BE2C (cell line): ENCODE measurements around the gene SLMAP.
"Not testable (repeated sequence)": the region's sequence is repeated elsewhere in the genome, so short reads cannot be mapped to it uniquely, and the experiment has no call there.

ENCODE experiments used
- DNase-seq: peaks from one replicate; pipeline ENCODE4 v3.0.0-alpha.2; 2020
- H3K27me3 ChIP-seq: fragments of 250-450 bp; sonication (Bioruptor Pico); 2 replicates; pipeline ENCODE4 v1.5.1; 2020; ENCODE audit warnings: mild to moderate bottlenecking
- H3K36me3 ChIP-seq: fragments of 250-450 bp; sonication (Bioruptor Pico); 2 replicates; pipeline ENCODE4 v1.5.1; 2020; ENCODE audit warnings: mild to moderate bottlenecking
- H3K4me1 ChIP-seq: fragments of 250-450 bp; sonication (Bioruptor Pico); 2 replicates; pipeline ENCODE4 v1.5.1; 2020
- H3K4me3 ChIP-seq: 2 replicates; pipeline ENCODE4 v1.5.1; 2011; ENCODE audit warnings: low read depth, low read length
- H3K9me3 ChIP-seq: fragments of 250-450 bp; sonication (Bioruptor Pico); 2 replicates; pipeline ENCODE4 v1.5.1; 2020
- CTCF ChIP-seq: IDR thresholded peaks from 2 replicates; pipeline ENCODE4 v1.5.1; 2012; ENCODE audit warnings: mild to moderate bottlenecking, low read depth, low read length

SLMAP gene

GRCh38 chr3:57797701-57798487 is 41.8 kb downstream of the SLMAP start:
- H3K36me3 ChIP-seq, result no peaks in the 10 kb centered on the region
- H3K4me3 ChIP-seq, result no peak overlapping the region
- DNase-seq, result no peak
- no peak for TF ChIP-seq CTCF
- no peaks in the 10 kb centered on the region for H3K27me3 ChIP-seq
- H3K4me1 ChIP-seq, result no peaks in the 10 kb centered on the region
- H3K9me3 ChIP-seq, result no peaks in the 10 kb centered on the region

GRCh38 chr3:57803647-57804081 is 47.6 kb downstream of the SLMAP start:
- Histone ChIP-seq H3K9me3 (no peaks in the 10 kb centered on the region), H3K4me3 (no peak overlapping the region), H3K36me3 (no peaks in the 10 kb centered on the region), H3K27me3 (no peaks in the 10 kb centered on the region), H3K4me1 (no peaks in the 10 kb centered on the region)
- no peak for DNase-seq
- no peak for TF ChIP-seq CTCF

- no peak for TF ChIP-seq CTCF
- Histone ChIP-seq H3K4me1 (no peaks in the 10 kb centered on the region), H3K4me3 (no peak overlapping the region), H3K9me3 (no peaks in the 10 kb centered on the region), H3K27me3 (no peaks in the 10 kb centered on the region), H3K36me3 (no peaks in the 10 kb centered on the region)
- DNase-seq, result no peak
Measured at GRCh38 chr3:57805266-57805665, 49.2 kb downstream of the SLMAP start.

- no peak overlapping the region for H3K4me3 ChIP-seq
- H3K9me3 ChIP-seq, result no peaks in the 10 kb centered on the region
- no peaks in the 10 kb centered on the region for H3K27me3 ChIP-seq
- DNase-seq, result no peak
- H3K36me3 ChIP-seq, result no peaks in the 10 kb centered on the region
- TF ChIP-seq CTCF, result no peak
- H3K4me1 ChIP-seq, result no peaks in the 10 kb centered on the region
Measured at GRCh38 chr3:57805674-57806073, 49.6 kb downstream of the SLMAP start.

GRCh38 chr3:57806195-57806594 is 50.1 kb downstream of the SLMAP start:
- H3K4me1 ChIP-seq, H3K9me3 ChIP-seq, DNase-seq, H3K4me3 ChIP-seq, H3K36me3 ChIP-seq, H3K27me3 ChIP-seq: not testable (repeated sequence)

GRCh38 chr3:57808961-57809608 is 53.0 kb downstream of the SLMAP start:
- no peaks in the 10 kb centered on the region for H3K4me1 ChIP-seq
- H3K36me3 ChIP-seq, result no peaks in the 10 kb centered on the region
- no peak for TF ChIP-seq CTCF
- H3K4me3 ChIP-seq, result no peak overlapping the region
- no peaks in the 10 kb centered on the region for H3K9me3 ChIP-seq
- DNase-seq, result no peak
- H3K27me3 ChIP-seq, result no peaks in the 10 kb centered on the region
